CD14-positive monocyte (primary cell): Measurements from ENCODE around the gene RARS2. TPM values are rescaled to one million over a fixed set of nuclear protein-coding genes. Genes with fewer than 3 reads are reported as not detected.

Source experiments
- DNase-seq, 3 donors: peaks; one replicate each; pipeline ENCODE4 v3.0.0-alpha.2; 2011 to 2022
- H2AFZ ChIP-seq: 2 replicates; pipeline ENCODE4 v1.6.0; 2012; ENCODE audit warnings: mild to moderate bottlenecking, low read depth, low read length, inconsistent platforms; ENCODE audit not compliant: insufficient read depth, poor library complexity, severe bottlenecking
- H3K27ac ChIP-seq, 2 donors: 1 replicate in 1 of 2; 2 replicates in 1 of 2; pipeline ENCODE4 v1.5.1; 2012 to 2013; ENCODE audit warnings: low read length in 2 of 2, control low read depth in 1 of 2, inconsistent platforms in 1 of 2, low read depth in 1 of 2, mild to moderate bottlenecking in 1 of 2
- H3K27me3 ChIP-seq, 2 donors: one replicate each; pipeline versions ENCODE4 v1.6.0 to v1.6.1; 2011 to 2013; ENCODE audit warnings: low read length in 2 of 2; ENCODE audit not compliant: control insufficient read depth in 2 of 2, insufficient read depth in 2 of 2
- H3K36me3 ChIP-seq, 2 donors: replicated peaks in 1 of 2; 1 replicate in 1 of 2; 2 replicates in 1 of 2; pipeline versions ENCODE4 v1.5.1 to v1.6.1; 2012 to 2013; ENCODE audit warnings: low read length in 2 of 2, control low read depth in 1 of 2, inconsistent platforms in 1 of 2, mild to moderate bottlenecking in 1 of 2; ENCODE audit not compliant: insufficient read depth in 2 of 2, control insufficient read depth in 1 of 2
- H3K4me1 ChIP-seq, 2 donors: 1 replicate in 1 of 2; 2 replicates in 1 of 2; pipeline versions ENCODE4 v1.5.1 to v1.6.1; 2012 to 2013; ENCODE audit warnings: low read length in 2 of 2, control low read depth in 1 of 2, inconsistent platforms in 1 of 2, mild to moderate bottlenecking in 1 of 2, moderate library complexity in 1 of 2; ENCODE audit not compliant: insufficient read depth in 2 of 2, control insufficient read depth in 1 of 2
- H3K4me2 ChIP-seq: replicated peaks from 2 replicates; pipeline ENCODE3; 2012; ENCODE audit warnings: low read length, moderate library complexity, mild to moderate bottlenecking; ENCODE audit not compliant: poor library complexity, severe bottlenecking; ENCODE audit errors: extremely low read depth
- H3K4me3 ChIP-seq, 3 experiments: fragments of 200-600 bp in 1 of 3; sonication (generic) in 1 of 3; replicated peaks in 1 of 3; 1 replicate in 2 of 3; 2 replicates in 1 of 3; pipeline ENCODE4 v1.5.1; 2011 to 2013; ENCODE audit warnings: low read length in 3 of 3, mild to moderate bottlenecking in 3 of 3, control low read depth in 2 of 3, low read depth in 2 of 3, inconsistent platforms in 1 of 3, moderate library complexity in 1 of 3
- H3K79me2 ChIP-seq: 2 replicates; pipeline ENCODE4 v1.6.0; 2012; ENCODE audit warnings: mild to moderate bottlenecking, control low read depth, inconsistent platforms, low read length, moderate library complexity; ENCODE audit not compliant: insufficient read depth
- H3K9ac ChIP-seq: 2 replicates; pipeline ENCODE4 v1.6.0; 2017; ENCODE audit warnings: low read length, mild to moderate bottlenecking; ENCODE audit not compliant: insufficient read depth, poor library complexity, severe bottlenecking
- H3K9me3 ChIP-seq, 2 donors: replicated peaks in 1 of 2; 1 replicate in 1 of 2; 2 replicates in 1 of 2; pipeline versions ENCODE4 v1.5.1 to v1.6.1; 2012 to 2013; ENCODE audit warnings: low read length in 2 of 2, control low read depth in 1 of 2; ENCODE audit not compliant: control insufficient read depth in 1 of 2, insufficient read depth in 1 of 2
- H4K20me1 ChIP-seq: 2 replicates; pipeline ENCODE4 v1.6.0; 2012; ENCODE audit warnings: mild to moderate bottlenecking, low read length, control low read depth, moderate library complexity; ENCODE audit not compliant: insufficient read depth
- H3K27ac Mint-ChIP-seq, 7 donors: one replicate each; pipeline ENCODE4 v1.8.0; 2020; ENCODE audit warnings: mild to moderate bottlenecking in 7 of 7, mixed read lengths in 7 of 7, moderate library complexity in 6 of 7, inconsistent platforms in 2 of 7
- H3K27me3 Mint-ChIP-seq, 3 donors: one replicate each; pipeline ENCODE4 v1.8.0; 2021 to 2022; ENCODE audit warnings: low read depth in 3 of 3, mild to moderate bottlenecking in 3 of 3, mixed read lengths in 3 of 3, moderate library complexity in 3 of 3, inconsistent platforms in 1 of 3
- H3K36me3 Mint-ChIP-seq, 2 donors: one replicate each; pipeline ENCODE4 v1.8.0; 2020; ENCODE audit warnings: mixed read lengths in 2 of 2, inconsistent platforms in 1 of 2, mild to moderate bottlenecking in 1 of 2
- H3K4me1 Mint-ChIP-seq: one replicate; pipeline ENCODE4 v1.8.0; 2020; ENCODE audit warnings: mild to moderate bottlenecking, mixed read lengths
- H3K4me3 Mint-ChIP-seq, 2 donors: one replicate each; pipeline ENCODE4 v1.8.0; 2020; ENCODE audit warnings: mild to moderate bottlenecking in 2 of 2, mixed read lengths in 2 of 2, moderate library complexity in 1 of 2
- H3K9me3 Mint-ChIP-seq, 7 donors: one replicate each; pipeline ENCODE4 v1.8.0; 2020 to 2022; ENCODE audit warnings: mixed read lengths in 7 of 7, mild to moderate bottlenecking in 6 of 7, moderate library complexity in 6 of 7, inconsistent platforms in 2 of 7
- WGBS: methylation state at CpG from one replicate; pipeline ENCODE4 v1.1.5; 2013; ENCODE audit warnings: missing lambda C conversion rate; ENCODE audit not compliant: insufficient coverage; 5-methylcytosine and 5-hydroxymethylcytosine counted together
- intact Hi-C, 2 donors: fragments of 100-400 bp; cut with micrococcal nuclease; formaldehyde crosslinking; loops; one replicate each; pipeline versions ENCODE4 v1.15.0 to v1.15.1; 2023
- polyA plus RNA-seq, 3 donors: library from polyadenylated mRNA; depleted of rRNA in 1 of 3; unstranded in 2 of 3; stranded (reverse) in 1 of 3; fragments of 300-500 nt in 2 of 3; fragments of >200 nt in 1 of 3; fragmentation: Illumina TruSeq in 2 of 3; gene quantifications; 1 replicate in 2 of 3; 2 replicates in 1 of 3; pipeline ENCODE4 v1.2.3, GENCODE V29; 2012 to 2021
- TF ChIP-seq, protein P1 (sequence below): fragments of 200-600 bp; IDR thresholded peaks from one replicate; pipeline ENCODE4 v1.8.0; 2022; ENCODE audit warnings: antibody characterized with exemption, mild to moderate bottlenecking

RARS2 gene
- polyA plus RNA-seq, 3 donors: 8.6 to 33.0 (median 27.3) TPM

DNA sequence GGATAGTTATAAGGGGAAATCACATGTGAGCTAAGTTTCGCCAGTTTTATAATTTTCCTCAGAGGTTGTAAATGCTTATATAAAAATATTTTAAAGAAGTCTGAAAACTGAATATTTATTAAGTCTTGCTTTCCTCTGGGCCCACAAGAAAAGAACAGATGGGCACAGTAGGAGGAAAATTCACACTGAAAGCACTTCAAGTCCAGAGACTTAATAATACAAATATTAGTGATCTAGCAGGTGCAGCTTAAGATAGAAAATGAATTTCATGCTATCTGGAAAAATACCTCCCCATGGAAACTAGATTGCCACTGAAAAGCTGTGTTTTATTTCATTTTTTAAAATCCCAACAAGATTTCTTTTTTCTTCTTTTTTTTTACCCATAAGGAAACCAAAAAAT lies 47.3 kb upstream of the RARS2 start:
- H4K20me1 ChIP-seq: no peaks in the 10 kb centered on the region
- H3K9ac ChIP-seq: no peak overlapping the region
- Mint-ChIP-seq H3K27me3 (peaks cover 0 to 1% (median 1%) of the 10 kb centered on the region in 3 donors), H3K4me3 (no peak overlapping the region), H3K27ac (no peak overlapping the region), H3K36me3 (peaks cover 30 to 38% of the 10 kb centered on the region in 2 donors), H3K4me1 (no peaks in the 10 kb centered on the region), H3K9me3 (no peaks in the 10 kb centered on the region)
- peaks cover 11 to 28% of the 10 kb centered on the region in 2 donors for H3K36me3 ChIP-seq
- TF ChIP-seq, protein P1, sequence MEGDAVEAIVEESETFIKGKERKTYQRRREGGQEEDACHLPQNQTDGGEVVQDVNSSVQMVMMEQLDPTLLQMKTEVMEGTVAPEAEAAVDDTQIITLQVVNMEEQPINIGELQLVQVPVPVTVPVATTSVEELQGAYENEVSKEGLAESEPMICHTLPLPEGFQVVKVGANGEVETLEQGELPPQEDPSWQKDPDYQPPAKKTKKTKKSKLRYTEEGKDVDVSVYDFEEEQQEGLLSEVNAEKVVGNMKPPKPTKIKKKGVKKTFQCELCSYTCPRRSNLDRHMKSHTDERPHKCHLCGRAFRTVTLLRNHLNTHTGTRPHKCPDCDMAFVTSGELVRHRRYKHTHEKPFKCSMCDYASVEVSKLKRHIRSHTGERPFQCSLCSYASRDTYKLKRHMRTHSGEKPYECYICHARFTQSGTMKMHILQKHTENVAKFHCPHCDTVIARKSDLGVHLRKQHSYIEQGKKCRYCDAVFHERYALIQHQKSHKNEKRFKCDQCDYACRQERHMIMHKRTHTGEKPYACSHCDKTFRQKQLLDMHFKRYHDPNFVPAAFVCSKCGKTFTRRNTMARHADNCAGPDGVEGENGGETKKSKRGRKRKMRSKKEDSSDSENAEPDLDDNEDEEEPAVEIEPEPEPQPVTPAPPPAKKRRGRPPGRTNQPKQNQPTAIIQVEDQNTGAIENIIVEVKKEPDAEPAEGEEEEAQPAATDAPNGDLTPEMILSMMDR: no peak
- no peak overlapping the region for H3K4me3 ChIP-seq
- no peaks in the 10 kb centered on the region for H3K27me3 ChIP-seq
- no peaks in the 10 kb centered on the region for H3K9me3 ChIP-seq
- no peak overlapping the region for H2AFZ ChIP-seq
- intact Hi-C loops: no loop called here
- no CpG with 5 or more reads among the region's 1 CpG for WGBS
- no peaks in the 10 kb centered on the region for H3K4me1 ChIP-seq
- H3K79me2 ChIP-seq: no peaks in the 10 kb centered on the region
- DNase-seq: no peak
- H3K27ac ChIP-seq: no peak overlapping the region
- H3K4me2 ChIP-seq: no peak overlapping the region

- Histone ChIP-seq H3K4me3 (no peak overlapping the region), H3K36me3 (peaks cover 11 to 28% of the 10 kb centered on the region in 2 donors), H4K20me1 (no peaks in the 10 kb centered on the region), H3K4me2 (no peak overlapping the region), H3K27me3 (no peaks in the 10 kb centered on the region), H3K4me1 (no peaks in the 10 kb centered on the region), H3K9ac (no peak overlapping the region), H2AFZ (no peak overlapping the region), H3K79me2 (no peaks in the 10 kb centered on the region), H3K9me3 (no peaks in the 10 kb centered on the region), H3K27ac (no peak overlapping the region)
- no peak for DNase-seq
- H3K27me3 Mint-ChIP-seq: peaks cover 0 to 1% (median 1%) of the 10 kb centered on the region in 3 donors
- H3K27ac Mint-ChIP-seq: no peak overlapping the region
- no CpG with 5 or more reads among the region's 1 CpG for WGBS
- H3K36me3 Mint-ChIP-seq: peaks cover 27 to 39% of the 10 kb centered on the region in 2 donors
- H3K4me3 Mint-ChIP-seq: no peak overlapping the region
- TF ChIP-seq, protein P1: no peak
- intact Hi-C loops: no loop called here
- no peaks in the 10 kb centered on the region for H3K4me1 Mint-ChIP-seq
- no peaks in the 10 kb centered on the region for H3K9me3 Mint-ChIP-seq
Observed at GRCh38 chr6:87636315-87636714, 46.5 kb upstream of the RARS2 start.
